ENCODE measurements around the gene CLEC11A. TPM values are rescaled to one million over a fixed set of nuclear protein-coding genes. Genes with fewer than 3 reads are reported as not detected.
A peak's percentile ranks its signal among the peaks of the same experiment; 100 is the strongest.

Gene CLEC11A
- total and polyA plus RNA-seq, 9 of the 15 experiments (the other 6 are each of a cell fraction or from before 2014, with no cell fraction given) = 0.39 to 43.9 (median 3.4) TPM

- TF ChIP-seq ZFP30 (CRISPR knock-in tag; IDR thresholded peaks at IDR 0.05; ENCODE audit: borderline replicate concordance) (no peak), ZBTB5 (IDR thresholded peaks at IDR 0.05) (no peak), PHB2 (IDR thresholded peaks at IDR 0.05; ENCODE audit: low read depth) (no peak), LCOR (CRISPR knock-in tag; IDR thresholded peaks at IDR 0.05) (peak; percentile 57; the same call in 1 of the 2 replicates), EWSR1 (IDR thresholded peaks at IDR 0.05; ENCODE audit: borderline replicate concordance, low read depth, partially characterized antibody) (no peak), FOXK2 (conservative IDR thresholded peaks at IDR 0.05 in 1 of 2, IDR thresholded peaks at IDR 0.05 in 1 of 2; ENCODE audit: low read depth in 2 of 2) (no peak; a peak in 1 of 4 replicates), TSHZ1 (CRISPR knock-in tag; IDR thresholded peaks at IDR 0.05) (no peak), CTBP1 (IDR thresholded peaks at IDR 0.05; ENCODE audit: borderline replicate concordance) (0 out of 2 replicates have a peak, but pooled peaks have one; percentile 5), ZNF511 (CRISPR knock-in tag; IDR thresholded peaks at IDR 0.05) (peak; percentile 25; the same call in 1 of the 2 replicates), ZNF354B (CRISPR knock-in tag; IDR thresholded peaks at IDR 0.05) (no peak), TOE1 (IDR thresholded peaks at IDR 0.05; ENCODE audit: borderline replicate concordance) (peak; percentile 51; the same call in 1 of the 2 replicates), TOE1 (CRISPR knock-in tag; IDR thresholded peaks at IDR 0.05; ENCODE audit: borderline replicate concordance, low read depth) (0 out of 2 replicates have a peak, but pooled peaks have one; percentile 74), ZNF124 (CRISPR knock-in tag; IDR thresholded peaks at IDR 0.05) (no peak), ZMIZ1 (IDR thresholded peaks at IDR 0.05; ENCODE audit: low read depth in 2 of 2, low read length in 2 of 2) (no peak), THRAP3 (IDR thresholded peaks at IDR 0.05; ENCODE audit: borderline replicate concordance) (no peak), L3MBTL2 (IDR thresholded peaks at IDR 0.05) (peak; percentile 95), ZNF146 (CRISPR knock-in tag; IDR thresholded peaks at IDR 0.05; ENCODE audit: unreplicated experiment) (no peak), SRSF9 (IDR thresholded peaks at IDR 0.05; ENCODE audit: borderline replicate concordance, low read depth, low read length) (no peak), SOX6 (IDR thresholded peaks at IDR 0.05) (no peak)
These were observed 2.2 kb downstream of the CLEC11A start (continued) for GRCh38 chr19:50725218-50725910.
